ENCODE data around the gene LRRC47.

Gene LRRC47

DNA sequence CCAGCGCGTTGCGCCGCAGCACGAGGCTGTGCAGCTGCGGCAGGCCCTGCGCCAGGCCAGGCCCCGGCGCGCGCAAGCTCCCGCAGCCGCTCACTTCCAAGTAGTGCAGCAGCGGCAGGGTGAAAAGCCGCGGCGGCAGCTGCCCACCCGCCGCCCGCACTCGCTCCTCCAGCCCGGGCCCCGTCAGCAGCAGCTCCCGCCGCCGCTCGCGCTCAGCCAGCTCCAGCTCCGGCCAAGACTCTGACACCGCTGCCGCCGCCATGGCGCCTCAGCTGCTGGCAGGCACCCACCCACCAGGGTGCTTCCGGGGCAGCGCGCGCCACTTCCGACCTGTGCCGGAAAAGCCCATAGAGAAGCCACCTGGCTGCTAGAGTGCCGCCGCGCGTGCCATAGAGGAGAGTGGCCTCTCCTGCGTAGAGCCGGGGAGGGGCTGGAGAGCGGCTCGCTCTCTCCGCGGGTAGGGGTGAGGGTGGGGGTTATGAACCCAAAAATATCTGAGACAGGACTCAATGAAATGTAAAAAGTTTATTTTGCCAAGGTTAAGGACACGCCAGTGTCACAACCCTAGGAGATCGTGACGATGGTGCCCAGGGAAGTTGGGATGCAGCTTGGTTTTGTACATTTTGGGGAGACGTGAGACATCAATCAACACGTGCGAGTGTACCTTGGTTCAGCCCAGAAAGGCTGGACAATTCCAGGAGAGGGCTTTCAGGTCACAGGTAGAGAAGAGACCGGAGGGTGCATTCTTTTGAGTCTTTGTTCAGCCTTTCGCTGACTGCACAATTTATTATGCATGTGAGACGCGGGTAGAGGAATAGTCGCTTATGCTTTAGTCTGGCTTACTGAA lies at the start of gene LRRC47:
Gene LRRC47 (minus strand): TSS at position 284 of the 847 bp plus-strand sequence. CDS start 22 bp downstream, at position 262.
- H3K4me1 Mint-ChIP-seq = peaks cover 32% of the 10 kb centered on the region
- H3K9me3 Mint-ChIP-seq = no peaks in the 10 kb centered on the region
- TF ChIP-seq, protein P1, sequence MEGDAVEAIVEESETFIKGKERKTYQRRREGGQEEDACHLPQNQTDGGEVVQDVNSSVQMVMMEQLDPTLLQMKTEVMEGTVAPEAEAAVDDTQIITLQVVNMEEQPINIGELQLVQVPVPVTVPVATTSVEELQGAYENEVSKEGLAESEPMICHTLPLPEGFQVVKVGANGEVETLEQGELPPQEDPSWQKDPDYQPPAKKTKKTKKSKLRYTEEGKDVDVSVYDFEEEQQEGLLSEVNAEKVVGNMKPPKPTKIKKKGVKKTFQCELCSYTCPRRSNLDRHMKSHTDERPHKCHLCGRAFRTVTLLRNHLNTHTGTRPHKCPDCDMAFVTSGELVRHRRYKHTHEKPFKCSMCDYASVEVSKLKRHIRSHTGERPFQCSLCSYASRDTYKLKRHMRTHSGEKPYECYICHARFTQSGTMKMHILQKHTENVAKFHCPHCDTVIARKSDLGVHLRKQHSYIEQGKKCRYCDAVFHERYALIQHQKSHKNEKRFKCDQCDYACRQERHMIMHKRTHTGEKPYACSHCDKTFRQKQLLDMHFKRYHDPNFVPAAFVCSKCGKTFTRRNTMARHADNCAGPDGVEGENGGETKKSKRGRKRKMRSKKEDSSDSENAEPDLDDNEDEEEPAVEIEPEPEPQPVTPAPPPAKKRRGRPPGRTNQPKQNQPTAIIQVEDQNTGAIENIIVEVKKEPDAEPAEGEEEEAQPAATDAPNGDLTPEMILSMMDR (IDR thresholded peaks at IDR 0.05; ENCODE audit: unreplicated experiment in 3 of 3) = no peak
- H3K27ac Mint-ChIP-seq = peak within 1 kb of the TSS; percentile 77 to 89 (median 89)
- peaks cover 11% of the 10 kb centered on the region for H3K36me3 Mint-ChIP-seq (ENCODE audit: low read depth)
- peaks cover 12% of the 10 kb centered on the region for H3K27me3 Mint-ChIP-seq (ENCODE audit: low read depth)
- peak within 1 kb of the TSS; percentile 92 to 97 (median 97) for H3K4me3 Mint-ChIP-seq

DNA sequence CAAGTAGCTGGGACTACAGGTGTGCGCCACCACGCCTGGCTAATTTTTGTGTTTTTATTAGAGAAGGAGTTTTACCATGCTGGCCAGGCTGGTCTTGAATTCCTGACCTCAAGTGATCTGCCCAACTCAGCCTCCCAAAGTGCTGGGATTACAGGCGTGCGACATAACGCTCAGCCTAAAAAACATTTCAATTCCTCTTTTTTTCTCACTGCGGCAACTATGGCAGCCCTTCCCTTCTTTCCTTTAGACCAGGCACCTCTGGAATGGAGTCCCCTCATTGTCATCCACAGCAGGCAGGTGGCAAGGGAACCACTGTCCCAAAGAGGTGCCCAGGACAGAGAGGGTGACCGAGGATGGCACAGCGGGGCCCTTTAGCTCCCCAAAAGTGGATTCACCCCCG lies 46.6 kb upstream of the LRRC47 start:
- Mint-ChIP-seq H3K27me3 (ENCODE audit: low read depth) (no peaks in the 10 kb centered on the region), H3K4me1 (no peaks in the 10 kb centered on the region)

DNA sequence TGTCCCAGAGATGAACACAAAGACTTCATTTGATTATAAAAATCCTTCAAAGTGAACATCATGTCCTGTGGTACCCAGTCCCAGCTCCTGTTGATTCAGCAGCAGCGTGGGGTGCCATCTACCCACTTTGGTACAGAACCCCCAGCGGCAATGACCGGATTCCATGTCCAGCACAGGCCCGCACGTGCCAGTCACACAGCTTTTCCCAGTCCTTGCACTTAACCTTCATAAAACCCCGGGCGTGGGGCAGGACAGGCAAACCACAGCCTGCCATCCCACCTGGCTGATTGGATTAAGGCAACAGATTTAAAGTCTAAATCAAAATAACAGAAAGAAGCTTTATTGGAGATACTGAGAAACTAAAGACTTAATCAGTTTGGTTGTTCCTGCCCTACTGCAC lies 45.2 kb upstream of the LRRC47 start:
- no peak overlapping the region for H3K27ac Mint-ChIP-seq
- TF ChIP-seq, protein P1 (IDR thresholded peaks at IDR 0.05; ENCODE audit: unreplicated experiment in 3 of 3) = no peak
- H3K4me1 Mint-ChIP-seq = no peaks in the 10 kb centered on the region
- no peaks in the 10 kb centered on the region for H3K9me3 Mint-ChIP-seq
- H3K4me3 Mint-ChIP-seq = no peak overlapping the region
- no peaks in the 10 kb centered on the region for H3K27me3 Mint-ChIP-seq (ENCODE audit: low read depth)
- H3K36me3 Mint-ChIP-seq (ENCODE audit: low read depth) = peaks cover 68% of the 10 kb centered on the region

More for the DNA sequence above, 46.6 kb upstream of the LRRC47 start:
- Mint-ChIP-seq H3K9me3 (no peaks in the 10 kb centered on the region), H3K4me3 (no peak overlapping the region), H3K27ac (no peak overlapping the region), H3K36me3 (ENCODE audit: low read depth) (peaks cover 63% of the 10 kb centered on the region)
- TF ChIP-seq, protein P1 (IDR thresholded peaks at IDR 0.05; ENCODE audit: unreplicated experiment in 3 of 3) = no peak

DNA sequence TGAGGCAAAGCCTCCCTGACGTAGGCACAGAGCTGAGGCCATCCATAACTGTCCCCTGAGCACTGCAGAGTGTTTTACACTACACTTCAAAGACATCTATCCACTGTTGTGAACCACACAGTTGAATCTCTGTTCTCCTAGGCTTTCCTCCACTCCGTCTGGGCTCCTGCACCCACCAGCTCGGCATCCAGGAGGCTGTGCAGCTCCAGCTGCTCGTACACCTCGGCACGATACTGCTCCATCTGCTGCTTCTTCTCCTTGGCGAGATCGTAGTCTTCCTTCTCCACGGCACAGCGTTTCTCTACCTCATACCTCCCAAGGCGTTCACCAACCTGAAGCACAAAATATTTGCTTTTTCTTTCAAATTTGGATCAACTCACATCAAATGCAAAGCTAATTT lies 42.5 kb upstream of the LRRC47 start:
- H3K4me1 Mint-ChIP-seq = no peaks in the 10 kb centered on the region
- H3K36me3 Mint-ChIP-seq (ENCODE audit: low read depth) = peaks cover 77% of the 10 kb centered on the region
- no peak overlapping the region for H3K27ac Mint-ChIP-seq
- H3K27me3 Mint-ChIP-seq (ENCODE audit: low read depth) = no peaks in the 10 kb centered on the region
- no peaks in the 10 kb centered on the region for H3K9me3 Mint-ChIP-seq
- H3K4me3 Mint-ChIP-seq = no peak overlapping the region
- TF ChIP-seq, protein P1 (IDR thresholded peaks at IDR 0.05; ENCODE audit: unreplicated experiment in 3 of 3) = no peak

DNA sequence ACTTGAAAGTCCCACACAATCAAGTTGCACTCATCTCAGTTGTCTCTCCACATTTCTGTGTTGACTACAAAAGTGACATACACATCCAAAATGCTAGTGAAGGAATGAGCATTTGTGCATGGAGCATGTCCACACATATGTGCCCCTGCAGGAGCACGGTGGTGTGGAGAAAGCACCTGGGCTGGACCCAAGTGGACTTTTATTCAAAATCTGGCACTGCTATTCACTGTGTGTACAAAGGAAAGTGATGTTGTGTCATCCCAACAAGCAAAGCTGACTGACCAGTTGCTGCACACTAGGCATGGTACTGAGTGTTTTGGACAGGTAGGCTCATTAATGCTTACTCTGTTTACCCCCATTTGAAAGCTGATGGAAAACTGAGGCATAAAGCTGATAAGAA lies 41.4 kb upstream of the LRRC47 start:
- Mint-ChIP-seq H3K4me3 (no peak overlapping the region), H3K27me3 (ENCODE audit: low read depth) (no peaks in the 10 kb centered on the region), H3K9me3 (no peaks in the 10 kb centered on the region), H3K36me3 (ENCODE audit: low read depth) (peaks cover 75% of the 10 kb centered on the region), H3K27ac (no peak overlapping the region), H3K4me1 (no peaks in the 10 kb centered on the region)
- TF ChIP-seq, protein P1 (IDR thresholded peaks at IDR 0.05; ENCODE audit: unreplicated experiment in 3 of 3) = no peak

DNA sequence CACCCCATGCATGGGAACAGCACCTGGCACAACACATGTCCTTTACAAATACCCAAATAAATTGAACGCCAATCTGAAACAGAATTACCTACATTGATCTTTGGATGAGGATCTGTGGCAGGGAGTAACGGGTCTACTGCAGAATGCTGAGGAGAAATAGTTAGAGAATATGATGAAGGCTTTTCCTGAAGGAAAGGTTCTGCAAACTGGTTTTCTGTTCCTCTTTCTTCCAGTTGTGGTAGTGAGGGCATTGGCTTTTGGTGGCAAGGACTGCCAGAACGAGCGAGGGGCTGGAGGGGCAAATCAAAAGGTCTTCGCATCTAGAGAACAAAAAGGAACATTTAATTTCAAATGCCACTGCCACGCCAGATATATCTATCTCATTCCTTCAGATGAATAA lies 40.9 kb upstream of the LRRC47 start:
- H3K27me3 Mint-ChIP-seq (ENCODE audit: low read depth) = no peaks in the 10 kb centered on the region
- H3K36me3 Mint-ChIP-seq (ENCODE audit: low read depth) = peaks cover 75% of the 10 kb centered on the region
- H3K4me3 Mint-ChIP-seq = no peak overlapping the region
- H3K27ac Mint-ChIP-seq = no peak overlapping the region
- H3K4me1 Mint-ChIP-seq = no peaks in the 10 kb centered on the region
- TF ChIP-seq, protein P1 (IDR thresholded peaks at IDR 0.05; ENCODE audit: unreplicated experiment in 3 of 3) = no peak
- no peaks in the 10 kb centered on the region for H3K9me3 Mint-ChIP-seq

All from nephron (organoid).